Activated naive CD8-positive, alpha-beta T cell treated with anti-CD3 and anti-CD28 coated beads, Interleukin-2, amount 50 U/mL, for 24 hours (primary cell): ENCODE measurements around the gene FAM83D.

ENCODE experiments used
- ATAC-seq: fragments of 150-1000 bp; cut with Tn5 transposase; one replicate; pipeline ENCODE4 v1.10.0; 2021
- DNase-seq: peaks from one replicate; pipeline ENCODE4 v3.0.0; 2021
- H3K27ac Mint-ChIP-seq: one replicate; pipeline ENCODE4 v1.8.0; 2021; ENCODE audit warnings: mild to moderate bottlenecking, mixed read lengths
- H3K27me3 Mint-ChIP-seq: one replicate; pipeline ENCODE4 v1.8.0; 2021; ENCODE audit warnings: mixed read lengths
- H3K36me3 Mint-ChIP-seq: one replicate; pipeline ENCODE4 v1.8.0; 2021; ENCODE audit warnings: low read depth, mixed read lengths
- H3K4me1 Mint-ChIP-seq: one replicate; pipeline ENCODE4 v1.8.0; 2021; ENCODE audit warnings: mixed read lengths
- H3K4me3 Mint-ChIP-seq: one replicate; pipeline ENCODE4 v1.8.0; 2021; ENCODE audit warnings: mild to moderate bottlenecking, moderate library complexity, mixed read lengths
- H3K9me3 Mint-ChIP-seq: one replicate; pipeline ENCODE4 v1.8.0; 2021; ENCODE audit warnings: mixed read lengths

FAM83D gene

DNA sequence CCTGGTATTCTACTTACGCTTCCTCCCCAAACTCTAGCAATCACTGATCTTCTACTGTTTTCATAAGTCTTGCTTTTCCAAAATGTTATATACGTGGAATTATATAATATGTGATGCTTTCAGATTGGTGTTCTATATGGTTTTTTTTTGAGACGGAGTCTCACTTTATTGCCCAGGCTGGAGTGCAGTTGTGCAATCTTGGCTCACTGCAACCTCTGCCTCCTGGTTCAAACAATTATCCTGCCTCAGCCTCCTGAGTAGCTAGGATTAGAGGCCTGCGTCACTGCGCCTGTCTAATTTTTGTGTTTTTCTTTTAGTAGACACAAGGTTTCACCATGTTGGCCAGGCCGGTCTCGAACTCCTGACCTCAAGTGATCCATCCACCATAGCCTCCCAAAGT, 10.9 kb upstream of the FAM83D start:
- no peak for DNase-seq
- Mint-ChIP-seq H3K36me3 (peaks cover 36% of the 10 kb centered on the region), H3K27ac (no peak overlapping the region), H3K4me3 (no peak overlapping the region), H3K27me3 (no peaks in the 10 kb centered on the region), H3K4me1 (no peaks in the 10 kb centered on the region), H3K9me3 (no peaks in the 10 kb centered on the region)
- no peak for ATAC-seq

DNA sequence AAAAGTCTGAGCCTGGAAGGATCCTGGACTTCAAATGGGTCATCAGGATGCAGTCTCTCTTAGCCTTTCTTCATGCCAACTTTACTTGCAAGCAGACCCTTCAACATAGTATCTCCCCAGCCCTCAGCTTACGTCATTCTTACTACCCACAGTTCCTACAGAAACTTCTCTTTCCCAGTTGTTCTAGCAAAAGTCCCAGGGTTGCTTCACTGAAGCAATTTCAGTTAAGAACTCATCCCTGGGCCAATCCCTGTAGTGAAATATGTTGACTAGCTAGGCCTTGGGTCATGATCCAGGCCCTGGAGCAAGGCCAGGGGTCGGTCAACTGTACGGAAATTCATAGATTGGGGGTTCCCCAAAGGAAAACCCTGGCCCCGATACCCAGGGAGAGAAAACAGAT, 8.6 kb upstream of the FAM83D start:
- H3K4me1 Mint-ChIP-seq: no peaks in the 10 kb centered on the region
- no peaks in the 10 kb centered on the region for H3K9me3 Mint-ChIP-seq
- H3K4me3 Mint-ChIP-seq: no peak overlapping the region
- H3K27ac Mint-ChIP-seq: no peak overlapping the region
- no peaks in the 10 kb centered on the region for H3K27me3 Mint-ChIP-seq
- H3K36me3 Mint-ChIP-seq: peaks cover 36% of the 10 kb centered on the region
- DNase-seq (no peak), ATAC-seq (no peak)

DNA sequence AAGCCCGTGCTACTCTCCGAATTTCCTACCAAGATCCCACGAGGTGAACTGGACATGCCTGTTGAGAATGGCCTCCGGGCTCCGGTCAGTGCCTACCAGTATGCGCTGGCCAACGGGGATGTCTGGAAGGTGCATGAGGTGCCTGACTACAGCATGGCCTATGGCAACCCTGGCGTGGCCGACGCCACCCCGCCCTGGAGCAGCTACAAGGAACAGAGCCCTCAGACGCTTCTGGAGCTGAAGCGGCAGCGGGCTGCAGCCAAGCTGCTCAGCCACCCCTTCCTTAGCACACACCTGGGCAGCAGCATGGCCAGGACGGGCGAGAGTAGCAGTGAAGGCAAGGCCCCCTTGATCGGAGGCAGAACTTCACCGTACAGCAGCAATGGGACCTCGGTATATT, 8.0 kb upstream of the FAM83D start:
- Mint-ChIP-seq H3K9me3 (no peaks in the 10 kb centered on the region), H3K27me3 (no peaks in the 10 kb centered on the region), H3K27ac (no peak overlapping the region), H3K4me3 (no peak overlapping the region), H3K4me1 (no peaks in the 10 kb centered on the region), H3K36me3 (peaks cover 34% of the 10 kb centered on the region)
- no peak for ATAC-seq
- DNase-seq: no peak

DNA sequence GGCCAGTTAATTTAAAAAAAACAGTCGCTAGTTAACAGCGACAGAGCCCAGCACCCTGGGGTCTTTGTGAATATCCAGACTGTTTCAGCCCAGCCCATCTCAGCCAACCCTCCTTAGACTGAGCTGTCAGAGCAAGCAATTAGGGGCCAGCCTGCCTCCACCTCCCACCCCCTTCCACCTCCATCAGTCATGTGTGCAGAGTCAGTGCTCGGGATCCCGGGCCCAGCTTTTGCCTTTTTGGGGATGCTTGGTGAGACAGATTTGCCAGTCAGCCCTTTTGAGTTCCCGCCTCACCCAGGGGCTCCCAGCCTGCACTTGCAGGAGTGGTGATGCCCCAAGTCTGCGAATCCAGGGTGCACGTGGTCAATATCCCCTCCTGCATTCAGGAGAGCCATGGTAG, 6.5 kb upstream of the FAM83D start:
- H3K4me1 Mint-ChIP-seq: no peaks in the 10 kb centered on the region
- H3K9me3 Mint-ChIP-seq: no peaks in the 10 kb centered on the region
- no peak overlapping the region for H3K4me3 Mint-ChIP-seq
- DNase-seq (no peak), ATAC-seq (no peak)
- no peak overlapping the region for H3K27ac Mint-ChIP-seq
- H3K36me3 Mint-ChIP-seq: peaks cover 33% of the 10 kb centered on the region
- H3K27me3 Mint-ChIP-seq: no peaks in the 10 kb centered on the region

DNA sequence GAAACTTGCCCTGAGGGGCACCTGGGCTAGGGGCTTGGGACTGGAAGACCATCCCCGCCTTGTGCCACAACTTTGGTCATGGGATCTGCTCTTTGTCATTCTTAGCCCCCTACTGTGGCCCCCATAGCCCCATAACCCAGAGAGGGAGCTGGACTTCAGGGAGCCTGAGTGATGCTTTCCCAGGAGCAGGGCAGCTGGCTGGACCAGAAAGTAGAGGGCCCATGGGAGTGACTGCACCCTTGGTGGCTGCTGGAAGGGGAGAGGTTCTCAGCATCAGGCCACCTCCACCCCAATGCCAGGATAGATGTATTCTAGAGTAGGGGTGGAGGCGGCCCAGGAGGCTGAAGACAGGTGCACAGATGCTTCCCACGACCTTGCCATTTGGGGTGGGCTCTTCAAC, 5.8 kb upstream of the FAM83D start:
- Mint-ChIP-seq H3K9me3 (no peaks in the 10 kb centered on the region), H3K4me3 (no peak overlapping the region), H3K4me1 (peaks cover 5% of the 10 kb centered on the region), H3K27ac (no peak overlapping the region), H3K27me3 (no peaks in the 10 kb centered on the region), H3K36me3 (peaks cover 28% of the 10 kb centered on the region)
- ATAC-seq (no peak), DNase-seq (no peak)

DNA sequence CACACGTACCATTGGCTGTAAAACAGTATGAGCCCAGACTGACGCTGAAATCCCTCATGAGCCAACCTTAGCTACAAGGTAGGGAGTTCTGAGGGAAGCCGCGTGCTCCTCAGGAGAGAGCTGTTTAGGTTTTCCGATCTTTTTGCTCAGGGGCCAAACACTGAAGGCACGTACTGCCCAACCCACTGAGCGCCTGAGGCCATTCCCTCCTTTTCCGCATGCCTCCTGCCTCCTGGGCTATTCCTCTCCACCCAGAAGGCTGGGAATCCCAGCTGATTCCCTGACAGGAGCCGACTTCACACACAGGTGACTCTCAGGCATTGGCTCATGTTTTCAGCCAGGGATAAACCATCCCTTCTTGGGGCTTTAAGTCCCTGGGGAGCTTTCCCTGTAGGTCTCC, 5.4 kb upstream of the FAM83D start:
- no peak for ATAC-seq
- H3K4me1 Mint-ChIP-seq: peaks cover 10% of the 10 kb centered on the region
- no peak overlapping the region for H3K4me3 Mint-ChIP-seq
- peaks cover 23% of the 10 kb centered on the region for H3K36me3 Mint-ChIP-seq
- H3K9me3 Mint-ChIP-seq: no peaks in the 10 kb centered on the region
- no peak overlapping the region for H3K27ac Mint-ChIP-seq
- DNase-seq: no peak
- H3K27me3 Mint-ChIP-seq: no peaks in the 10 kb centered on the region

DNA sequence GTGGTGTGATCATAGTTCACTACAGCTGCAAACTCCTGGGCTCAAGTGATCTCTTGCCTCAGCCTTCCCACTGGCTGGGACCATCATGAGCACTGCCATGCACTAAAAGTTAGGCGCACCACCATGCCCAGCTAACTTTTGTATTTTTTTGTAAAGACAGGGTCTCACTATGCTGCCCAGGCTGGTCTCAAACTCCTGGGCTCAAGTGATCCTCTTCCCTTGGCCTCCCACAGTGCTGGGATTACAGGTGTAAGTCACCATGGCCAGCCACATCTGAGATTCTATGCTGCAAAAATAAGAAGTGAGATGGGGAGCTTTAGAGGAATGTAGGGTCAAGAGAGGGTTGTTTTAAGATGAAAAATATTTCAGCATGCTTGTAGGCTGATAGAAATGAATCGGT, 1.5 kb upstream of the FAM83D start:
- ATAC-seq (no peak), DNase-seq (no peak)
- peaks cover 28% of the 10 kb centered on the region for H3K4me1 Mint-ChIP-seq
- H3K4me3 Mint-ChIP-seq: peak overlapping the region; percentile 21
- H3K36me3 Mint-ChIP-seq: peaks cover 17% of the 10 kb centered on the region
- no peaks in the 10 kb centered on the region for H3K27me3 Mint-ChIP-seq
- no peaks in the 10 kb centered on the region for H3K9me3 Mint-ChIP-seq
- H3K27ac Mint-ChIP-seq: peak overlapping the region; percentile 1

DNA sequence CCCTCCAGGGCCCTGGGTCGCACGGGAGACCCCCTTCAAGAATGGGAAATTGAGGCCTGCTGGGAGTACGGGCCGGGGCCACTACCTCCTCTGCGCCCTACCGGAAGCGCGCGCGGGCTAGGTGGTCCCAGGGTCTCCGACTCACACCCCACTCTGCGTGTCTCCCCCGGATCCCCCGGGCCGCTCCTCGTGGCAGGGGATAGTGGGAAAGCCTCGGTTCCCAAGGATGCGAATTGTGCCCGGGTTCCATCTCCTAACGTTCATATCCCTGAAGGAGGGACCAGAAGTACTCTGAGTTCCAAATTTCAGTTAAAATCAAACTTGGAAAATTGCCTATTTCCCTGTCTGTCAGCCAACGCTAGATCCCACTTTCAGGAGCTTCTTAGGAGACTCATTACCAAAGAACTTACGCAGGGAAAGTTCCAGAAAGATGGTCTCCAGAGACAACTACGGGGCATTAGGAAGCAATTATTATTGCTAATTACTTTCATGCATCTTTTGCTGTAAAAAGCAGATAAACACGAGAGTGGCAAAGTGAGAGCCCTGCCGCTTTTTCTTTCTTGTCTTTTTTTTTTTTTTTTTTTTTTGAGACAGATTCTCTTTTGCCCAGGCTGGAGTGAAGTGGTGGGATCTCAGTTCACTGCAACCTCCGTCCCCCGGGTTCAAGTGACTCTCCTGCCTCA, 858 bp downstream of the FAM83D start:
- DNase-seq (no peak), ATAC-seq (no peak)
- peak overlapping the region; percentile 83 for H3K4me3 Mint-ChIP-seq
- no peaks in the 10 kb centered on the region for H3K27me3 Mint-ChIP-seq
- no peaks in the 10 kb centered on the region for H3K9me3 Mint-ChIP-seq
- no peak overlapping the region for H3K27ac Mint-ChIP-seq
- H3K4me1 Mint-ChIP-seq: peaks cover 31% of the 10 kb centered on the region
- peaks cover 19% of the 10 kb centered on the region for H3K36me3 Mint-ChIP-seq

DNA sequence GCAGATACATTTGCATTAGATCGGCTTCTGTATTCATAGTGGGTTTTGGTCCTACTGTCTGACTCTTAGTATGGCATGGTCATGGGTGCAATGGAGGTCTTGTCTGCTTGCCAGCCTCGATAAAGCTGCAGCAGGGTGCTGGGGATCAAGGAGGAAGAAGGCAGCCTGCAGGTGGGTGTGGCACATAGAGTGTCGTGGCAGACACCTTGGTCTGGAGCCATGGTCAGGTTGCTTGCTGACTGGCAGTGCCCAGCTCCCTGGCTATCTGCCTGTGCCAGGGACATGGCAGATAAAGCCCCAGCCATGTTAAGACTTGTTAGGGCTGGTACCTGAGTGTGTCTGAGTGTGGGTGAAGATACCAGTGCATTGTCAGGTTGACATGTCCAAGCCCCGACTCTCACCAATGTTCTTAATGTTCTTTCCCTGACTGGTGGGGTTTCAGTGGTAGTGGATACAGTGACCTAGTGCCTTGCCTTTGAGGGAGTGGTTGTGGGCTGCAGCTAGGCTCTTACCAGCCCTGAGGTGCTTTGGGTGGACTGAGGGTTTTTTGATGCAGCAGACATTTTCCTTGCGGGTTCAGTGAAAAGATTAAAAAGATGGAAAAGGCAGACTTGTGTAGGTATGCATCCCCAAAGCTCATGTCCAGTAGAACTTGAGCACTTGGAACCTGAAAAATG, 1.8 kb downstream of the FAM83D start:
- Mint-ChIP-seq H3K27me3 (no peaks in the 10 kb centered on the region), H3K9me3 (no peaks in the 10 kb centered on the region), H3K4me3 (peak overlapping the region; percentile 83), H3K27ac (peak overlapping the region; percentile 46), H3K36me3 (peaks cover 19% of the 10 kb centered on the region), H3K4me1 (peaks cover 31% of the 10 kb centered on the region)
- ATAC-seq (no peak), DNase-seq (no peak)

DNA sequence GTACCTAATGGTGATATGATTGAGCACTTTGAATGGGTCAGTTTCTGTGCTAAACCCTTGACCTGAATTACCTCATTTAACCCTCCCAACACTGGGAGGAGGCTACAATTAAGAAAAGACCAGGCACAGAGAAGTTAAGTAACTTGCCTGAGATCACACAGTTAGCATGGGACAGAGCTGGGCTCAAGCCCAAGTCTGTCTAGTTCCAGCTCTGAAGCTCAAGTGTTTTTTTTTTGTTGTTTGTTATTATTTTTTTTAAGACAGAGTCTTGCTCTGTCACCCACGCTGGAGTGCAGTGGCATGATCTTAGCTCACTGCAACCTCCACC, 4.0 kb downstream of the FAM83D start:
- peaks cover 27% of the 10 kb centered on the region for H3K4me1 Mint-ChIP-seq
- no peak overlapping the region for H3K4me3 Mint-ChIP-seq
- H3K27me3 Mint-ChIP-seq: no peaks in the 10 kb centered on the region
- no peaks in the 10 kb centered on the region for H3K9me3 Mint-ChIP-seq
- peaks cover 19% of the 10 kb centered on the region for H3K36me3 Mint-ChIP-seq
- no peak overlapping the region for H3K27ac Mint-ChIP-seq
- ATAC-seq (no peak), DNase-seq (no peak)

DNA sequence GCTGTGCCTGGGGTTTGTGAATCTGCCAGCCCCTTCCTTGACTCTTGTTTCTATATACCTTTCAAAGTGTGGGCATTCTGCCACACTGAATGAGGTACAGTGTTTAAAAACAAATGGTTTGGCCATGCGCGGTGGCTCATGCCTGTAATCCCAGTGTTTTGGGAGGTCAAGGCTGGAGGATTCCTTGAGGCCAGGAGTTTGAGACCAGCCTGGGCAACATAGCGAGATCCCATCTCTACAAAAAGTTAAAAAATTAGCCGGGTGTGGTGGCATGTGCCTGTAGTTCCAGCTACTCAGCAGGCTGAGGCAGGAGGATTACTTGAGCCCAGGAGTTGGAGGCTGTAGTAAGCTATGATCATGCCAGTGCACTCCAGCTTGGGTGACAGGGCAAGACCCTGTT, 5.8 kb downstream of the FAM83D start:
- DNase-seq (no peak), ATAC-seq (no peak)
- Mint-ChIP-seq H3K9me3 (no peaks in the 10 kb centered on the region), H3K4me1 (peaks cover 21% of the 10 kb centered on the region), H3K4me3 (no peak overlapping the region), H3K27me3 (no peaks in the 10 kb centered on the region), H3K27ac (no peak overlapping the region), H3K36me3 (peaks cover 18% of the 10 kb centered on the region)

DNA sequence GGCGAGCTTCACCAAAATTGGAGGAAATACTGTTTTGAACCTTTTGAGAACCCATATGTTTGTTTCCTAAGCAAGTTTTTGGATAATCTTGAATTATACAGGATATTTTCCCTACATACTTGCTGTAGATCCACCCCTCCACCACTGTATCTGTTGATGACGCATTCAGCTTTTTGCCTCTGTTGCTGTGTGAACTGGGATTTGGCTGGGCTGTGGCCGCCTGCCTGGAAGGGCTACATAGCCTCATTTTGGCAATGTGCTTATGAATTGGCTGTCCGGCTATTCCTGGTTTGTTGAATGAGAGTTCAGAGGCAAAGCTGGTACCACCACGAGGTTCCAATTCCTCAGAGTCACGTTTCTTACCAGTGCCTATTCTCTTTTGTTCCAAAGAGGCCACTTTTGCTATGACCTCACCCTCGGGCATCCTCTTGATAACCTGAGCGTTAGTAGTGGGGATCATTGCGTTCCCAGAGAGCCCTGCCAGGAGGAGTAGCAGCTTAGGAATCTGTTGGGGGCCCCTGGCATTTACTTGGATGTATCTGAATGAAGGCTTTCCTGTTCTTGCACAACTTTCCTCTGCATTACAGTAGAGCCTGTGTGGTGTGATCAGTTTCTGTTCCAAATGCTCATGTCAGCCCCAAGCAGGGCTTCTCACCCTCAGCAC, 6.4 kb downstream of the FAM83D start:
- Mint-ChIP-seq H3K4me3 (no peak overlapping the region), H3K27me3 (no peaks in the 10 kb centered on the region), H3K9me3 (no peaks in the 10 kb centered on the region), H3K27ac (no peak overlapping the region), H3K4me1 (peaks cover 19% of the 10 kb centered on the region), H3K36me3 (peaks cover 18% of the 10 kb centered on the region)
- DNase-seq: no peak
- no peak for ATAC-seq

DNA sequence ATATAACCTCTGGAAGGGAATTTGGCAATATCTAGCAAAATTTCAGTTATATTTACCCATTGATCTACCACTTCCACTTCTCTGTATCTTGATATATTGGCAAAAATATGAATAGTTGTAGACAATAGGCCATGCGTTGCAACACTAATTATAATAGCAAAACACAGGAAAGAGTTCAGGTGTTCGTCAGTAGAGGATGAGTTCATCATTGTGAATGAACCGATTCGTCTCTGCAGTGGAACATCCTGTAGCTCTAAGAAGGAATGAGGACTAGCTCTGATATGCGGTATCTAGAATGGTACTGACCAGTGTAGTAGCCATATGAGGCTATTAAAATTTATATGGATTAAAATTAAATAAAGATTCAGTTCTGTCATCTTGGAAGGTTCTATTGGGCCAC, 8.3 kb downstream of the FAM83D start:
- H3K27me3 Mint-ChIP-seq: no peaks in the 10 kb centered on the region
- H3K4me1 Mint-ChIP-seq: peaks cover 4% of the 10 kb centered on the region
- DNase-seq: no peak
- H3K9me3 Mint-ChIP-seq: no peaks in the 10 kb centered on the region
- no peak for ATAC-seq
- H3K36me3 Mint-ChIP-seq: peaks cover 12% of the 10 kb centered on the region
- no peak overlapping the region for H3K4me3 Mint-ChIP-seq
- no peak overlapping the region for H3K27ac Mint-ChIP-seq

DNA sequence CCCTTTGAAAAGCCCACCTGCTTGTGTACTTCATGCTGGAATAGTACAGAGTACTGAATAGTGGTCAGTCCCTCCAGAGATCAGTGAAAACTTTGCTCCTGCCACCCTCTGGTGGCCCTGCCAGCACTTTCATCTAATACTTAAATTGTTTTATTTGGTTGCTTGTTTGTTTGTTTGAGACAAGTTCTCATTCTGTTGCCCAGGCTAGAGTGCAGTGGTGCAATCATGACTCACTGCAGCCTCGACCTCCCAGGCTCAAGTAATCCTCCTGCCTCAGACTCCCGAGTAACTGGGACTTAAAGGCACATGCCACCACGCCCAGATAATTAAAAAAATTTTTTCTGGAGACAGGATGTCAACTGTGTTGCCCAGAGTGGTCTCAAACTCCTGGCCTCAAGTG, 9.1 kb downstream of the FAM83D start:
- ATAC-seq (no peak), DNase-seq (no peak)
- no peaks in the 10 kb centered on the region for H3K9me3 Mint-ChIP-seq
- no peak overlapping the region for H3K27ac Mint-ChIP-seq
- no peaks in the 10 kb centered on the region for H3K4me1 Mint-ChIP-seq
- peaks cover 8% of the 10 kb centered on the region for H3K36me3 Mint-ChIP-seq
- no peaks in the 10 kb centered on the region for H3K27me3 Mint-ChIP-seq
- H3K4me3 Mint-ChIP-seq: no peak overlapping the region

DNA sequence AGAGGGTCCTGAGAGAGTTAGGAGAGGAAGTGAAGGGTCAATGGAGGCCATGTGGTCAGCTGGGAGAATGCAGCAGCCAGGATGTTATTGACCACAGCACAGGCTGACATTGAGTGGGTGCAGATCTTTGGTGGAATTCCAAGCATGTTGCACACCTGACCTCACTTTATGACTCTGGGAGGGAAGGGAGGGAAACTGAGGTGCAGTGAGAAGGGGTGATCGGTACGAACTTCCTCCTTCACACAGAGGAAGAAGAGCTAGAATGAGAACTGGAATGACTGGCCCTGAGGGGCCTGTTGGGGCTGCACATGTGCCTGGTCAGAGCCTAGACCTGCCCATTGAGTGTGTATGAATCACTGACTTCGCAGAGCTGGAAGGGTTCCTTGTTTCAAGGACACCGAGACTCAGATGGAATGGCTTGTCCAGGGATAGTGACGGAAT, 9.8 kb downstream of the FAM83D start:
- DNase-seq (no peak), ATAC-seq (no peak)
- Mint-ChIP-seq H3K4me3 (no peak overlapping the region), H3K36me3 (peaks cover 8% of the 10 kb centered on the region), H3K9me3 (no peaks in the 10 kb centered on the region), H3K27me3 (no peaks in the 10 kb centered on the region), H3K27ac (no peak overlapping the region), H3K4me1 (no peaks in the 10 kb centered on the region)
